NCI-H146 (cell line): ENCODE data around the gene GPR68.

Experiments
- DNase-seq: peaks from one replicate; lab custom pipeline; 2025; lab: John Stamatoyannopoulos, UW

Gene GPR68, protein sequence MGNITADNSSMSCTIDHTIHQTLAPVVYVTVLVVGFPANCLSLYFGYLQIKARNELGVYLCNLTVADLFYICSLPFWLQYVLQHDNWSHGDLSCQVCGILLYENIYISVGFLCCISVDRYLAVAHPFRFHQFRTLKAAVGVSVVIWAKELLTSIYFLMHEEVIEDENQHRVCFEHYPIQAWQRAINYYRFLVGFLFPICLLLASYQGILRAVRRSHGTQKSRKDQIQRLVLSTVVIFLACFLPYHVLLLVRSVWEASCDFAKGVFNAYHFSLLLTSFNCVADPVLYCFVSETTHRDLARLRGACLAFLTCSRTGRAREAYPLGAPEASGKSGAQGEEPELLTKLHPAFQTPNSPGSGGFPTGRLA

DNA sequence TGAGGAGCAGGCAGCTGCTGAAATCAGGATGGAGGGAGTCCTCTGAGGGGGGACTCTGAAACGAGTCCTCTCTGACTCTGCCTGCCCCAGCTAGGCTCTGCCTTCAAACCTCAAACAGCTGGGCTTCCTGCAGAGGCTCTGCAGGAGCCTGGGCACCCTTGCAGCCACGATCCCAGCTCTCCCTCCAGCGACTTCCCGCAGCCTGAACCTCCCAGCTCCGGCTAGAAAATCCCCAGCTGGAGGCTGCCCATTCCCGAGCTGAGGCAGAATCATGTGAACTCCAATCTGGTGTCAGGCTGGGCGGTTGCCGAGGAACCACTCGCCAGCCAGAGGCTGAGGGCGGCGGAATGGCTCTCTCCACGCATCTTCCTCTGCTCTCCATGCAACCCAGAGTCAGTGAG is at the start of gene GPR68:
TSS of gene GPR68 (minus strand) at position 204 of the 401 bp plus-strand sequence. CDS start 9,654 bp downstream, outside the sequence.
- peak; percentile 62 for DNase-seq

DNA sequence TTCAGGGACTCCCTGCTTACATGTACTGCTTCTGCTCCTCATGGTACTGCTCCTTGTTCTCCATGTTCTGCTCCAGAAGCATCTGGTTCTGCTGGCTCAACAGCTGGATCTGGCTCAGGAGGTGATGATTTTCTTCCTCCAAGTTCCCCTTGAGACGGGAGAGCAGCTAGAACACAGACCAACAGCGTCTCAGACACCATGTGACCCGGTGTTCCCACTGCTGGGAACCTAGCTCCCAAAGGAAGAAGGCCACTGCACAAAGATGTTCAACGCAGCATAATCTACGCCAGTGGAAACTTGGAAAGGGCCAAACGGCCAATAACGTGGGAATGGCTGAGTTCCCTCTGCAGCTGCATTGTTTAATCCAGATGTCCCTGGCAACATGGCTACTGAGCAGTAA is 49.6 kb upstream of the GPR68 start:
- DNase-seq = no peak

DNA sequence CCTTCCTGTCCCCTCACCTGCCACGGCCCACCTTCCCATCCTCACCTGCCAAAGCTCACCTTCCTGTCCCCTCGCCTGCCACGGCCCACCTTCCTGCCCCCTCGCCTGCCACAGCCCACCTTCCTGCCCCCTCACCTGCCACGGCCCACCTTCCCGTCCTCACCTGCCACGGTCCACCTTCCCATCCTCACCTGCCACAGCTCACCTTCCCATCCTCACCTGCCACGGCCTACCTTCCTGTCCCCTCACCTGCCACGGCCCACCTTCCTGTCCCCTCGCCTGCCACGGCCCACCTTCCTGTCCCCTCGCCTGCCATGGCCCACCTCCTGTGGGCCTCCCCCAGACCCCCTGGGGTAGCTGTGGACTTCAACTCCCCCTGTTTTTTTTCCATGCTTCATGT is 48.8 kb upstream of the GPR68 start:
- DNase-seq = no peak

DNA sequence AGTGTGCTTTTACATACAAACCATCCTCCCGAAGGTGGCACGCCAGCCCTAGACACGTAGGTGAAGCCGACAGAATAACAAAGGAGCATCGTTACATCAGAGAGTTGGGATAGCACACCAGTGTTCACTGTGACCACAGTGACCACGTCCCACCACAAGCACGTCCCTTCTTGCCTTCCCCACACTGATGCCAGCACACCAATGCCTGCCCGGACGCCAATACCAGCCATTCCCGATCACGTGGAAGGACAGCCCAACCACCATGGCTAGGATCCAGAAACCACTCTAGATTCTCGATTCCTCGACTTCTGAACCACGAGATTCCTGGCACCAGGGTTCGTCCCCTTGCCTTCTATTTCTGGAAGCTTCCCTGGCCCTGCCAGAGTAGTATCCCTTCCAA is 48.0 kb upstream of the GPR68 start:
- no peak for DNase-seq

DNA sequence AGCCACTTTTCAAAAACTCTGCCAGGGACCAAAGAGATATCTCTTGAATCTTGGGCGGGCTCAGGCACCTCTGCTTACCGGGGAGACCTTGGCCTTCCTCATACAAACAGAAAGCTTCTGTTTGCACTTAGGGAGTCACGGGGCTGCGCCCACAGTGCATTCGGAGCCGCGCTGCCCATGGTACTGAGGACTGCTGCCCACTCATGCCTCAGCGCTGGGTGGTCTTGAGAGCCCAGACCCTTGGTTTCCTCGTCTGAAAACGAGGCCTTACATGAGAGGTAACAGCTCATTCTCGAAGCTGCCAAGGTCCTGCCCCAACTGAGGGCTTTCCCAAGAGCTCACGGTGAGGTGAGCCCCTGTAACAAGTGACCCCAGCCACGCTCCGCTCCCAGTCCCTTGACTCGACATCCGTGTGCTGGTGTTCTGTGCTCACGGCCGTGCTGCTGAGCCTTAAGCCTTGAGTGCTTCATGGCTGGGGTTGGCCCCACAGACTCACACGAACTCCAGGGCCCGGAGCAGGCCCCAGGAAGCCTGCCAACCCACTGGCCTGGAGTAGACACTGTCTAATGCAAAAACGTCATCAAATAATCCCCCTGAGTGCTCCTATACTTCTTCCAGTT is 47.4 kb upstream of the GPR68 start:
- no peak for DNase-seq

DNA sequence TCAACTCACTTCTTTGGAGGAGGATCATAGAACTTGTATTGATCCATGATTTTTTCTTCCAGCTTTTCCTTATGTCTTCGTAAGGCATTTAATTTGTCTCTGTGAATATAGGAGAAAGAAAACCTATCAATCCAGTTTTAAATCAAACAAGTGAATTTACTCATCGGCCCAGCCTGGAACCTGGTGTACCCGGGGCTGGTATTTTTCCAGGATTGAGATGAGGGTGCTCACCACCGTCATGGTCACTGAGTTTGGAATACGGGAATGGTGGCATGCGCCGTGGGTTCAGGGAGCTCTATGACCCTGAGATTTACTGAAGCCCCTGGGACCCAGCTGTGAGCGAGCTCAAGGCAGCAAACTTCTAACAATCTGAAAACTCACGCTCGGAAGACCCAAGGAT is 46.5 kb upstream of the GPR68 start:
- no peak for DNase-seq

DNA sequence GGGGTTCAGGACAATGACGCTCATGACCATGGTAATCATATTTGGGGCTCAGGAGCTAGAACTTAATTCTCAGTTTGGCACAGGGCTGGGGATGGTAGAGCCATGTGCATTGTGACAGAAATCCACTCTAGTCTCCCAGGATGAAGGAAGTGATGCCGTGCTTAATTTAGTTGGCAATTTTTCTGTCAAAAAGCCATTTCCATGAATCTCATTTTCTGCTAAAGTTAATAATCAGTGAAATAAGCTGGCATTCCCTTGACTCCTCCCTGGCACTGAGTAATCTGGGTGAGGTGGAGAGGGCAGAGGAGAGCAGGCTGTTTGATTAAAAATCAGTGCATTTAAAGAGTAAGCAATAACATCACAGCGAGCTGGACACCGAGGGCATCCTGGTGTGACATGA is 45.0 kb upstream of the GPR68 start:
- no peak for DNase-seq

DNA sequence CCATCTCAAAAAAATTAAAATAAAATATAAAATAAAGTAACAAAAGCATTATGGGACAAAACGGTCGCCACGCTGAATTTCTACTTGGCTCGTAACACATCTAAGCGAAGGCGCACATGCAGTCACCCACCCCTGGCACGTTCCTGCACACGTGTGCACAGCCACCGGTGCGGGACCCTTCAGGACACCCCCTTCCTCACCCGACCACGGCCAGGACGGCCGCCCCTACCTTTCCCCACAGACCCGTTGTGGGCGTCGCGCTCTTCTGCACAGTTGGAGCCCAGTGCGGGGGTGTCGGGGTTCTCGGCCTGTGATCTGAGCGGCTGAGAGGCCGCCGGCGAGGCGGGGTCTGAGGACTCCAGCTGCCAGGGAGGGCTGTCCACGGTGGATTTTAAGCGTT is 44.4 kb upstream of the GPR68 start:
- DNase-seq = no peak

DNA sequence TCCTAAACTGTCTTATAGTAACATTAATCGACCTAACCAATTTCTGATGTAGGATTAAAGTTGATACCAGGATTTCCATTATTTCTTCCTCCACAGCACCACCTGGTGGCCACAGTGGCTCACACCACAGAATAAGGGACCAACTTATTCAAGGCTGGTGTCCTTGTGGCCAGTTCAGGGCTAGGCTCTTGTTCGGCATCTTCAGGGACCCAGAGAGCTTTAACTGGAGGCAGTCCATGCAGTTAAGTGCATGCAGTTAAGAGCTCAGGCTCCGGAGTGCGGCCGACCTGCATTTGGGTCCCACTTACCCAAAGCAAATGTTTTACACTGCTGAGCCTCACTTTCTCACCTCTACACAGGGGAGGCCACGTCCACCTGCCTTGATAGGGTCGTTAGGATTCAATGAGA is 42.0 kb upstream of the GPR68 start:
- peak; percentile 48 for DNase-seq

DNA sequence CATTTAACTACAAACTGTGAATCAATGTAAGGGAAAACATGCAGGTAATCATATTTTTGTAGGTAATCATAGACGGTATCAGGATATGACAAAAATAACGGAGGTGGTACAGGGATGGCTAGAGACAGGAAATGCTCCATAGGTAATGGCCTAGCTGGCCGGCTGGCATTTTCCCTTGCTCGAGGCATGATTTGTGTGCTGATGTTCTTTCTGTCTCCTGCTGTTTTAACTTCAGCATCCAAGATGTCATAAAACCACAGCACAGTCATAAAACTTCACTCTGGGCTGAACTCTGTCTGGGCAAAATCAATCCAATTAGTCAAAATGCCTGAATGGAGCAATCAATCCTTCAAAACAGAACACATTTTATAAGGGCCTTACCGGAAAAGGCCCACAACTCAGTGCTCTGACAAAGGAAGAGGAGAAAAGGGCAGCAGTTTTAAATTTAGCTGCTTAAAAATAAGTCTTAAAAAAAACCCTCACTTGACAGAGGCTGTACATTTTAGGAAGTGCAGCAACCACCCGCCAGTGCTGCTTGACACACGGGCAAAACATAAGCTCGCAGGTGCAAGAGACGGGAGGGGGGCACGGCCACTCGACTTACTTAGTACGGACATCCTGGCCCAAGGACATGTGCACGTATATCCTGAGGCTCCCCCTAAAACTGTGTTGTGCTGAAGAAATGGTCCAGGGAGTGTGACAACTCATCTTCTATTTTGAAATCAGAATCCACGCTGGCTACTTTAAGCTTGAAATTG is 40.5 kb upstream of the GPR68 start:
- no peak for DNase-seq

DNA sequence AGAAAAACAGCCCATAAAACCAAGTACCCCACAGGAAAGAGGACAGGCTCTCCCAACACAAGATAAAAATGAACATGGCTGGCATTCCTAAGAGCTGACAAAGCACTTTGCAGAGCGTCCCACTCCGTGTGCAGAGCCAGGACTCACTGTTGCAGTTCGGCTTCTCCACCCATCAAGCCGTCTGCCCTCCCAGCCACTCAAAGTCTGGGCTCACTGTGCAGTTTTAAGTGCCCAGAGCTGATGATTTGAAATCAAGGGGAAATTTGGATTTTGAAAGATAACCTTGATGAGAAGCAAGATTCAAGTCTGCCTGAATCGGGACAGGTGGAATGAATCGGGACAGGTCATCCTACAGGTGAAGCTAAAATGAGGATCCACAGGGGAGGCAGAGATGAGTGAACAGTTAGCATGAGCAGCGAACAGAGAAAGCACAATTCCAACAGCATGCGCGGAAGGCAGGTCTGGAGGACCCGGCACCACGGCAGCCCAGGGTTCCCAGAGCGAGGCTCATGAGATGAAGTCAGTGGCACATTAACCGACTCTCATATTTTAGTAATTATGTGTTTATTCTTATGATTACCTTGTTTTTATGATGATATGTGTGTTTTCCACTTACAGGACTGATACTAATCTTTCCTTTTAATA is 39.8 kb upstream of the GPR68 start:
- no peak for DNase-seq

DNA sequence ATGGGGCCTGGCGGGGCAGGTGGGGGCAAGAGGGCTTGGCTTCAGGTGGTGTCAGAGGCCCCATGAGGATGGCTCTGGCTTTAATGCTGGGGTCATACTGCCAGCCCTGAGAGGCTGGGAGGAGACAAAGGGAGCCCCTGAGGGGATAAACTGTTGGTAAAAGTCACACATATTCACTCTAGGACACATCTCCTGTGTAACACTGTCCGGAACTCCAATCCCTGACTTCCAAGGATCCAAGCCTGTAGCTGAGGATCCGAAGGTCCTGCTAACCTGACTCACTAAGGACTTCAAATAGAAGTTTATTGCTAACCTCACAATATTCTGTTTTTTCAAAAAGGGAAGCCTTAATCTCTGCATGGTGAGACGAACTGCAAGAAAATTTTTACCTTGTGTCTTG is 39.2 kb upstream of the GPR68 start:
- no peak for DNase-seq

DNA sequence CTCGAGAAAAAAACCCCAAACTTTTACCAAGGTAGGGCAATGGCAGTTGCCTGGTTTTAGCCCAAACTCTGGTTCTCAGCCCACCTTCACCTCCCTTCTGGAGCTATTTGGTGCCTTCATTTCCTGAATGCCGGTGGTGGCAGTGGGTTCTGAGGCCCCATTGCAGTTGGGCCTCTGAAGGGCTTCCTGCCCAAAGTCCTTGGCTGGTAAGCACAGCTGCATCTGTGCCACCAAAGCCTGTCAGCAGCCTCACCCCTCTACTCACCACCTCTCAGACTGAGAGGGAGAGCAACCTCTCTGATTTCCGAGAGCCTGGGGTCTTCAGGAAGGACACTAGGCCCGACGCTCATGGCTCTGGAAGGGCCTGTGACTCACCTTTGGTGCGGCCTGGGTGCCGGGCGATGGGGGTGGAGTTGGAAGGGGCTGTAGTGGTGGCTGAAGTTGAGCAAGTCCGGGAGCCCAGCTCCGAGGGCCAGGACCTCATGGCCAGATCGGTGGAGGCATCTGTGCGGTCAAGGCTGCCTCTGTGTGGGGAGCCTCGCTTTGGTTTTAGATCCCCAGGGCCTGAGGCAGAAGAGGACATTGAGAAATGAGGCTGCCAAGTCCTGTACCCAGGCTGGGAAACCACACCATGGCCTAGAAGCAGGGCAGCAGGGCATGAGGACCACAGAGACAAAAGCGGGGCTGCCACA is 38.6 kb upstream of the GPR68 start:
- DNase-seq = no peak

DNA sequence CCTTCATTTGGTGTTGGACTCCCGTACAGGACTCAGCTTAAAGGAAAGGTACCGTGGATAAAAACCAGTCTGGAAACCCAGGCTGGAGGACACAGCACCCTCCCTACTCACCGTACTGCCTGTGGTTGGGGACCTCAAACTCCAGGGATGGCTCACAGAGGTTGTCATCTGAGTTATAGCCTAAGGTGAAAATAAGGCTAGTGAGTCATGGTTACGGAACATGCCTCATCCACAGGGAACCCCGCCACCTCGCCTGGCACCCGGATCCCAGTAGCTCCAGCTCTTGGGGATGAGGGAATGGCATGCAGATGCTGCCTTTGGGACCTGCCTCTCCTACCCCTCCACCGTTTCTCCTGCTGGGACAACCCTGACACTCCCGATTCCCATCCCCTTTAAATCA is 36.8 kb upstream of the GPR68 start:
- DNase-seq = no peak

DNA sequence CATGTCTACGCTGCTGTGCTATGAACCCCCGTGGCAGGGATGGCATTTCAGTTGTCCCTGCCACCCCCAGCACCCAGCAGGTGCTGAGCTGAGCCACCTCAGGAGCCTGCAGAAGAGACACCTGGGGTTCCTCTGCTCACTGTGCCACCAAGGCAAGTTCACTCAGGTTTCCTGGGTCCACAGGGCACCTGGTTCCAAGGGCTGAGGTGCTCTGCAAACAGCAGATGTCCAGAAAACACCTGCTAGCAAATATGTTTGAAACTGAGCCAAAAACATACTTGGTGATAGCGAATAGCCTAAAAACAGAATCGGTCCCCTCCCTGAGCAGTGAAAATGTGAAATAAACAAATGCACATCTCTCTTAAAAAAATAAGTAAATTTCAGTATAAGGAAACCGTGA is 35.6 kb upstream of the GPR68 start:
- DNase-seq = peak; percentile 64

DNA sequence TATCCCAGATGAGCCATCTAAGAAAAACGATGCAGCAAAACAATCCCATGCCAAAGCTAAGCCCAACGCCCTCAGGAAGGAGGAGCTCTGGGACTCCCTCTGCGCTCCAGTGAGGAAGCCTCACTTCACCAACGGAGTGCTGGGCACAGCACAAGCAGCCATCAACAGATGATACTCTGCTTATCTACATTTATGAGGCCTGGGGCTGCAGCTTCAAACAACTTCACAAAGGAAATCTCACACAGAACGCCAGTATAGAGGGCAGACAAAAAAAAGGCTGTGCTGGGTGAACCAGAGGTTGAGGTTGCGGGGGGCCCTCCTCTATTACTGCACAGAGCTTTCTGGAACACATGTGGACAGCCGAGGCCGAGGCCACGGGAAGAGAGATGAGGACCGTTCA is 34.9 kb upstream of the GPR68 start:
- no peak for DNase-seq

DNA sequence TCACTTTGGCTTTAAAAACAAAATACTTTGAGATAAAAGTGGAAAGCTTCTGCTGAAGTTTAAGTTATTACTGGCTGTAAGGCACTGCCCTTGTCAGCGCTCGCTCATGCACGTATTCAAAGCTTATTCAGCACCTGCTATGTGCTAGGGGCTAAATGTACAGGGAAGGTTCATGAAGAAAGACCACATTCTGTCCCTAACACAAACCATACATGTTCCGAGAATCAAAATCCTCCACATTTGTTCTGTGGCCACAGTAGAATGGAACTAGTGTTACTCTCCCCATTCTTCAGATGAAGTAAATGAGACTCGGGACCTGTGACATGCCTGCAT is 33.8 kb upstream of the GPR68 start:
- DNase-seq = no peak

DNA sequence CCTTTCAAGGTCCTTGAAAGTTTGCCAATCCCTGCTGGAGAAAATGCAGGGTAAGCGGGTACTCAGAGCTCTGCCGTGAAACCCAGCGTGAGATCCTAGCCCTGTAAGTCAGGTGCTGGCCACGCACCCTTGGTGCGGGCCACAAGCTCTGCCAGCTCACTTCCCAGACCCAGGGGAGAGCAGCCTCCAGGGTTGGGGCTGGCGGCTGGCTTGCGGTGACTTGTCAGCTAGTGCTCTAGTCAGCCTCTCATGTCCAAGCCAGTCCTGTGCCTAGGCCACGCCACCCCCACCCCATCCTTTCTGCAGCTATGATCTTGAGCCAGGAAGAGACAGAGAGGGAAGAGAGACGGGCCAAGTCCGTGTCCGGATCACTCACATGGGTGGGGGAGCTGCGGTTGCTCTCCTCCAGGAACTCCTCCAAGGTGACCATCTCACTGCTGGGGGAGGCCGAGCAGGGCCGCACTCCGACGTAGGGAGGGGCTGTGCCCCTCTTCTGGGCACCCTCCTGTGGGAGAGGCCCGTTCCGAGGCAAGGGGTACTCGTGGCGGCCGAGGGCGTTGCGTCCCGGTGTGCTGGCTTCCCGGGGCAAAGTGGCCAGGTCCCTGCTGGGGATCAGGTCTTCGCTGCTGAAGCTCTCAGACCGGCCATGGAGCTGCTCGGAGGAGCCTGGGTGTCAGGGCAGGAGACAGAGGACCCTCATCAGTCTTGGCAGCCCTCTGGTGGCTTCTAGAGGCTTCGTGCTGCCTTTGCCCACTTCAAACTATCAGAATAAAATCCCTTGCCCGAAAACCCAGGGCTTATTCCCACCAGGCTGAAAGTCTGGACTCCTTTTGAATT is 33.3 kb upstream of the GPR68 start:
- no peak for DNase-seq

DNA sequence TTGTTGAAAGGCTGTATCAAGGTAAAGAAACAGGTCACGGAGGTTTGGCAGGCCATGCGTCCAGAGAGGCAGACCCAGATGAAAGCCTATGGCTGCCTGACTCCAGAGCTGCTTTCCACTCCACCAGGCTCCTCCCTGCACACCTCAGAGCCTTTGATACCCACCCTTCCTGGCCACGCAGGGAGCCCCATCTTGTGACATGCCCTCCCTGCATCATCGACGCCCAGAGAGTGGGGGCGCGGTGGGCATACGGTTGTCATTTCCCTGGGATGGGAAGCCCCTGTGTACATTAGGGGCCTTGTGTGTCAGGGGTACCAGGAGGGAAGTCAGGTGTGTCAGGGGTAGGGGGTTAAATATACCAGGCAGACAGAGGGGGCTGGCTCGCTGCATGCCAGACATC is 30.3 kb upstream of the GPR68 start:
- DNase-seq = no peak

DNA sequence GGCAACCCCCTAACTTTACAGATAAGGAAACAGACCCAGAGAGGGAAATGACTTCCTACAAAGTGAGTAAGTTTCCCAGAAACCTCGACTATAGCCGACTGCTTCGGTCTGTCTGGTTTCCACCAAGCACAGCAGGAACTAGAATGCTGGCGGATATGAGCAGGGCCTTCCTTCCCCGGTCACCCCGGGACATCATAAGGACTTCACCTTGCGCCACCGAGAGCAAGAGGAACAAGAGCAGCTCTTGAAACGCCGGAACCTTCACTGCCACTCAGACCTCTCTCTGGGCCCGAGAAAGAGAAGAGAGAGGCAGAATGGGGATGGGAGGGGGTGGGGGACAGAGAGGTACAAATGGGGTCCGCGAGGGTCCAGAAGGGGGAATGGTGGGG is 29.4 kb upstream of the GPR68 start:
- DNase-seq = no peak

DNA sequence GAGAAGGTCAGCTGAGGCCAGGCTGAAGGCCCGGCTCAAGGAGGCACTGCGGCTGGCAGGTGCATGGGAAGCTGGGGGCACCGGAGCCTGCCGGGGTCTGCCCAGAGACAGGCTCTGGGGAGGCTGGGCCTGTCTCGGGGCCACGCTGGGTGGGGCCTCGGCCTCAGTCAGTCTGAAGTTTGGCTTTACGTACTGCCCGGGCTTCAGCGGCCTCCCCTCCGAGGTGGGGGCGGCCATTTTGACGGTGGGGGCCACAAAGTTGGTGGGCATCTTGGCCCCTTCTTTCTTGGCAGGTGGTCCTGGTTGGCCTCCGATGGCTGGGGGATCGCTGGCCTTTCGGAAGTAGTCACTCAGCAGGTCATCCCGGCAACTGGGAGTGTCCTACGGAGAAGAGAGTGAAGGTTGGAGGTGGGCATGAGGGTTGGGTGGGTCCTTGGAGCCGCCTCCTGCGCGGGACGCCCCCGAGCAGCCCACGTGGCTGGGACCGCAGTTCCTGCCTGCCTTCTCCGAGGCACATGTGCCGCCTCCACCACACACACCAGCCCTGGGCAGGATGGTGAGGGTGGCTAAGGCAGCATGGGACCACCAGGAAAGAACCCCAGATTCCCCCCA is 28.9 kb upstream of the GPR68 start:
- DNase-seq = no peak
